Measurements from ENCODE around the gene GHR.

The GHR gene

DNA sequence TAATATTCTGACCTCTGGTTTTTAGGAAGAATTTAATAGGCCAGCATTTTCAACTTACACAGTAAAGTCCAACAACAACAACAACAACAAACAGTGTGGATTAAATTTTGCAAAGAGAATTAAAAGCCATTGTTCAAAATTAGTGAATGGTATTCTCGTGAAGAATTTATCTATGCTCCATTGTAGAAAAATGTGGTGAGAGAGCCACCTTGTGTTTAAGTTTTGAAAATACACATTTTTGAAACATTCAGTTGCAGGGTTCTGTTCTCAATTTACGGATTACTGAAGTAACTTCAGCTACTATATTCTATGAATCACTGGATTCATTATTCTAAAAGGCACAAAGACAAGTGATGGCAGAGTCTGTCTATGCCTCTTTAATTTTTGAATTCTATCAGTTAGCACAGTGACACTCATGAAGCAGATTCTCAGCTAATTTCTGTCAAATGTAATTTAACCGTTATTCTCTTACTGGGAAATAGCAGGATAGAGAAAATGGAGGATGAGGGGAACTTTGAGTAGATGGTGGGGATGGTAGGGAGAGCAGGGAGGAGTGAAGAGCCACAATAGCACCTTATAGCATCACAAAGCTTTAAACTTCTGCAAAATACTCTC lies 344.4 kb downstream of the GHR start:
- H3K36me3 Mint-ChIP-seq (ENCODE audit: low read depth), result peaks cover 4% of the 10 kb centered on the region
- peaks cover 11% of the 10 kb centered on the region for H3K27me3 Mint-ChIP-seq (ENCODE audit: low read depth, poor library complexity)
- no peak overlapping the region for H3K4me3 Mint-ChIP-seq
- no peak overlapping the region for H3K27ac Mint-ChIP-seq
- DNase-seq, result no peak
- TF ChIP-seq, protein P1, sequence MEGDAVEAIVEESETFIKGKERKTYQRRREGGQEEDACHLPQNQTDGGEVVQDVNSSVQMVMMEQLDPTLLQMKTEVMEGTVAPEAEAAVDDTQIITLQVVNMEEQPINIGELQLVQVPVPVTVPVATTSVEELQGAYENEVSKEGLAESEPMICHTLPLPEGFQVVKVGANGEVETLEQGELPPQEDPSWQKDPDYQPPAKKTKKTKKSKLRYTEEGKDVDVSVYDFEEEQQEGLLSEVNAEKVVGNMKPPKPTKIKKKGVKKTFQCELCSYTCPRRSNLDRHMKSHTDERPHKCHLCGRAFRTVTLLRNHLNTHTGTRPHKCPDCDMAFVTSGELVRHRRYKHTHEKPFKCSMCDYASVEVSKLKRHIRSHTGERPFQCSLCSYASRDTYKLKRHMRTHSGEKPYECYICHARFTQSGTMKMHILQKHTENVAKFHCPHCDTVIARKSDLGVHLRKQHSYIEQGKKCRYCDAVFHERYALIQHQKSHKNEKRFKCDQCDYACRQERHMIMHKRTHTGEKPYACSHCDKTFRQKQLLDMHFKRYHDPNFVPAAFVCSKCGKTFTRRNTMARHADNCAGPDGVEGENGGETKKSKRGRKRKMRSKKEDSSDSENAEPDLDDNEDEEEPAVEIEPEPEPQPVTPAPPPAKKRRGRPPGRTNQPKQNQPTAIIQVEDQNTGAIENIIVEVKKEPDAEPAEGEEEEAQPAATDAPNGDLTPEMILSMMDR (IDR thresholded peaks at IDR 0.05), result peak; percentile 63
- no peaks in the 10 kb centered on the region for H3K4me1 Mint-ChIP-seq
- peaks cover 6% of the 10 kb centered on the region for H3K9me3 Mint-ChIP-seq

DNA sequence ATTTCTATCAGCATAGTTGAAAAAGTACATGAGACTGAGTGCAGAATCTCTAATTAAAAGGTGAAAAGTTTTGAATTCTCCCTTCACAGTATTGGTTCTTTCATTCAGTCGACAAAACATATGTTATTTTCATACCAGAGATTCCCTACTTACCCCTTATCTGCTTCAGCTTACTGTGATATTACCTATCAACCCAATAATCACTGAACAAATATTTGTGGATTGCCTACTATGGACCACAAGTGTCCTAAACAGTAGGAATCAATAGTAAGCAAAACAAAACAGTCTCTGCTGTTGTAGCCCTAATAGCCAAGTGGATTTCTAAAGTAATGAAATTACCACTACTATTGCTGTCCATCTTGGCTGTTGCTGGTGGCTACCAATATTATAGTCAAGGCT lies 344.9 kb downstream of the GHR start:
- no peak for DNase-seq
- peaks cover 4% of the 10 kb centered on the region for H3K36me3 Mint-ChIP-seq (ENCODE audit: low read depth)
- TF ChIP-seq, protein P1 (IDR thresholded peaks at IDR 0.05), result no peak
- H3K27me3 Mint-ChIP-seq (ENCODE audit: low read depth, poor library complexity), result peaks cover 11% of the 10 kb centered on the region
- H3K27ac Mint-ChIP-seq, result no peak overlapping the region
- H3K4me1 Mint-ChIP-seq, result no peaks in the 10 kb centered on the region
- peaks cover 6% of the 10 kb centered on the region for H3K9me3 Mint-ChIP-seq
- no peak overlapping the region for H3K4me3 Mint-ChIP-seq

DNA sequence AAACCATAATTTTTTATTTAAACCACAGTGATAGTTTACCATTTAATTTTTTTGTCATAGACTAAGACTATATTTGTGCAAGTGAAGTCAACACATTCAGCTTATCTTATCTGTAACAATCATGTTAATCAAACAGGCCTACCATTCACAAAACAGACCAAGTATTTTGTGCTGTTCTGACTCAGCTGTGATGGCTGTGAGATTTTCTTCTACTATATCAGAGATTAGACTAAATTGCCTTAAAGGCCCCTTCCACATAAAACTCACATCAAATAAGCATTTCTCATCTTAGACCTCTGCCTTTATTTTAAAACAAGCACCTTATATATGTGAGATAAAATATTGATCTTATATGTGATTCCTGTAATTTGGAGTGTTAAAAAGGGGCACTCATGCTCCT lies 346.8 kb downstream of the GHR start:
- H3K36me3 Mint-ChIP-seq (ENCODE audit: low read depth), result no peaks in the 10 kb centered on the region
- no peak overlapping the region for H3K4me3 Mint-ChIP-seq
- no peaks in the 10 kb centered on the region for H3K4me1 Mint-ChIP-seq
- DNase-seq, result no peak
- peaks cover 11% of the 10 kb centered on the region for H3K27me3 Mint-ChIP-seq (ENCODE audit: low read depth, poor library complexity)
- H3K9me3 Mint-ChIP-seq, result peaks cover 3% of the 10 kb centered on the region
- TF ChIP-seq, protein P1 (IDR thresholded peaks at IDR 0.05), result no peak
- H3K27ac Mint-ChIP-seq, result no peak overlapping the region

Measured in nephron progenitor cell (in vitro differentiated cells).